HPDE6-E6E7 (cell line): ENCODE data around the gene ADARB2.
"Not testable (repeated sequence)": the region's sequence is repeated elsewhere in the genome, so short reads cannot be mapped to it uniquely, and the experiment has no call there.

Source experiments
- DNase-seq: peaks from one replicate; pipeline ENCODE4 v3.0.0; 2011; ENCODE audit warnings: missing footprints; ENCODE audit errors: extremely low spot score

The ADARB2 gene

GRCh38 chr10:1175956-1176565, 561.3 kb downstream of the ADARB2 start:
- no peak for DNase-seq

GRCh38 chr10:1174022-1174421, 563.3 kb downstream of the ADARB2 start:
- no peak for DNase-seq

- no peak for DNase-seq
These were observed 564.2 kb downstream of the ADARB2 start for GRCh38 chr10:1173091-1173490.

GRCh38 chr10:1172256-1172984, 564.9 kb downstream of the ADARB2 start:
- no peak for DNase-seq

GRCh38 chr10:1171586-1171985, 565.7 kb downstream of the ADARB2 start:
- DNase-seq, result no peak

GRCh38 chr10:1171182-1171581, 566.1 kb downstream of the ADARB2 start:
- DNase-seq, result no peak

GRCh38 chr10:1170867-1171180, 566.5 kb downstream of the ADARB2 start:
- no peak for DNase-seq

- no peak for DNase-seq
These were observed 567.1 kb downstream of the ADARB2 start for GRCh38 chr10:1169981-1170866.

- DNase-seq, result no peak
These were observed 568.0 kb downstream of the ADARB2 start for GRCh38 chr10:1169186-1169885.

- DNase-seq, result no peak
These were observed 568.6 kb downstream of the ADARB2 start for GRCh38 chr10:1168763-1169162.

- DNase-seq, result no peak
These were observed 570.5 kb downstream of the ADARB2 start for GRCh38 chr10:1166828-1167275.

GRCh38 chr10:1166101-1166827, 571.1 kb downstream of the ADARB2 start:
- no peak for DNase-seq

- no peak for DNase-seq
These were observed 573.5 kb downstream of the ADARB2 start for GRCh38 chr10:1163831-1164230.

- no peak for DNase-seq
These were observed 574.1 kb downstream of the ADARB2 start for GRCh38 chr10:1163204-1163660.

- DNase-seq, result no peak
These were observed 574.7 kb downstream of the ADARB2 start for GRCh38 chr10:1162481-1163203.

GRCh38 chr10:1161315-1161673, 576.0 kb downstream of the ADARB2 start:
- DNase-seq, result not testable (repeated sequence)

- no peak for DNase-seq
These were observed 576.6 kb downstream of the ADARB2 start for GRCh38 chr10:1160561-1161314.

GRCh38 chr10:1159131-1160061, 577.9 kb downstream of the ADARB2 start:
- no peak for DNase-seq

- not testable (repeated sequence) for DNase-seq
These were observed 578.8 kb downstream of the ADARB2 start for GRCh38 chr10:1158536-1158935.
